GM21423 (cell line): Measurements from ENCODE around the gene TMEM165.
"Not testable (repeated sequence)": the region's sequence is repeated elsewhere in the genome, so short reads cannot be mapped to it uniquely, and the experiment has no call there.

Source experiments
- ATAC-seq: cut with Tn5 transposase; IDR thresholded peaks from one replicate; pipeline ENCODE4 v1.9.1; 2021; ENCODE audit warnings: mild to moderate bottlenecking, moderate library complexity; ENCODE audit not compliant: unreplicated experiment

Gene TMEM165

GRCh38 chr4:55395529-55396307, at the start of gene TMEM165:
Gene TMEM165 (plus strand): TSS chr4:55395957. CDS start chr4:55396190, 233 bp downstream.
- peak; percentile 93 for ATAC-seq

GRCh38 chr4:55345980-55346850, 49.5 kb upstream of the TMEM165 start, which contains the start of gene SRD5A3:
Gene SRD5A3 (plus strand): TSS chr4:55346242. CDS start chr4:55346337, 95 bp downstream.
- ATAC-seq, result peak; percentile 94

- no peak for ATAC-seq
Measured at GRCh38 chr4:55346851-55347255, 48.9 kb upstream of the TMEM165 start.

GRCh38 chr4:55347610-55348228, 48.0 kb upstream of the TMEM165 start:
- no peak for ATAC-seq

GRCh38 chr4:55348466-55348865, 47.3 kb upstream of the TMEM165 start:
- ATAC-seq, result no peak

- ATAC-seq, result not testable (repeated sequence)
Measured at GRCh38 chr4:55350870-55351269, 44.9 kb upstream of the TMEM165 start.

- ATAC-seq, result no peak
Measured at GRCh38 chr4:55351824-55352223, 43.9 kb upstream of the TMEM165 start.

- ATAC-seq, result peak; percentile 22
Measured at GRCh38 chr4:55352726-55353125, 43.0 kb upstream of the TMEM165 start.

- ATAC-seq, result not testable (repeated sequence)
Measured at GRCh38 chr4:55353228-55353747, 42.5 kb upstream of the TMEM165 start.

- ATAC-seq, result no peak
Measured at GRCh38 chr4:55354648-55355047, 41.1 kb upstream of the TMEM165 start.

- ATAC-seq, result no peak
Measured at GRCh38 chr4:55355555-55355954, 40.2 kb upstream of the TMEM165 start.

GRCh38 chr4:55356991-55357461, 38.7 kb upstream of the TMEM165 start:
- ATAC-seq, result no peak

- ATAC-seq, result no peak
Measured at GRCh38 chr4:55358246-55358645, 37.5 kb upstream of the TMEM165 start.

GRCh38 chr4:55358668-55359067, 37.1 kb upstream of the TMEM165 start:
- ATAC-seq, result peak; percentile 77

- ATAC-seq, result no peak
Measured at GRCh38 chr4:55359397-55359916, 36.3 kb upstream of the TMEM165 start.

- not testable (repeated sequence) for ATAC-seq
Measured at GRCh38 chr4:55362938-55363337, 32.8 kb upstream of the TMEM165 start.

- no peak for ATAC-seq
Measured at GRCh38 chr4:55363691-55364351, 31.9 kb upstream of the TMEM165 start.

GRCh38 chr4:55364691-55365344, 30.9 kb upstream of the TMEM165 start:
- no peak for ATAC-seq

- ATAC-seq, result no peak
Measured at GRCh38 chr4:55365345-55365728, 30.4 kb upstream of the TMEM165 start.

- no peak for ATAC-seq
Measured at GRCh38 chr4:55366621-55367020, 29.1 kb upstream of the TMEM165 start.
